Adrenal gland (tissue), 5 donors: ENCODE results near the gene ZNF792.

Experiments
- POLR2A ChIP-seq, 2 donors: fragments of 450-650 bp; IDR thresholded peaks; one replicate each; pipeline ENCODE4 v1.6.1; 2017; ENCODE audit warnings: antibody characterized with exemption in 2 of 2, mild to moderate bottlenecking in 2 of 2, moderate library complexity in 1 of 2
- TF ChIP-seq, protein P1 (sequence below), 6 experiments: fragments of 450-650 bp in 4 of 6; fragments of 200-600 bp in 2 of 6; sonication (generic) in 1 of 6; IDR thresholded peaks; 1 replicate in 5 of 6; 2 replicates in 1 of 6; pipeline versions ENCODE4 v1.5.1 to v1.8.0; 2016 to 2021; ENCODE audit warnings: antibody characterized with exemption in 6 of 6, mild to moderate bottlenecking in 2 of 6, moderate library complexity in 1 of 6
- donor health status: DM: no; HTN: no; CAD: no.

DNA sequence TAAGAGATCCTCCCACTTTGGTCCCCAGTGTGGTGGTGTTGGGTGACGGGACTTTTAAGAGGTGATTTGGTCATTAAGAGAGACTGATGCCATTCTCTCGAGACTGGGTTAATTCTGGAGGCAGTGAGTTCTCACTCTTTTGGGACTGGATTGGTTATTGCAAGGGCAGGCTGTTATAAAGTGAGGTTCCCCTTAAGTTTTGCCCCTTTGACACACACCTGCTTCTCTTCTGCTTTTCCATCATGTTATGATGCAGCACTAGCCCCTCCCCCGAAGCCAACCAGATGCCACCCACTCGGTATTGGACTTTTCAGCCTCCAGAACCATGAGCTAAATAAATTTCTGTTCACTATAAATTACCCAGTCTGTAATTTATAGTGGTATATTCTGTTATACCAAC lies 19.8 kb upstream of the ZNF792 start:
- TF ChIP-seq, protein P1, sequence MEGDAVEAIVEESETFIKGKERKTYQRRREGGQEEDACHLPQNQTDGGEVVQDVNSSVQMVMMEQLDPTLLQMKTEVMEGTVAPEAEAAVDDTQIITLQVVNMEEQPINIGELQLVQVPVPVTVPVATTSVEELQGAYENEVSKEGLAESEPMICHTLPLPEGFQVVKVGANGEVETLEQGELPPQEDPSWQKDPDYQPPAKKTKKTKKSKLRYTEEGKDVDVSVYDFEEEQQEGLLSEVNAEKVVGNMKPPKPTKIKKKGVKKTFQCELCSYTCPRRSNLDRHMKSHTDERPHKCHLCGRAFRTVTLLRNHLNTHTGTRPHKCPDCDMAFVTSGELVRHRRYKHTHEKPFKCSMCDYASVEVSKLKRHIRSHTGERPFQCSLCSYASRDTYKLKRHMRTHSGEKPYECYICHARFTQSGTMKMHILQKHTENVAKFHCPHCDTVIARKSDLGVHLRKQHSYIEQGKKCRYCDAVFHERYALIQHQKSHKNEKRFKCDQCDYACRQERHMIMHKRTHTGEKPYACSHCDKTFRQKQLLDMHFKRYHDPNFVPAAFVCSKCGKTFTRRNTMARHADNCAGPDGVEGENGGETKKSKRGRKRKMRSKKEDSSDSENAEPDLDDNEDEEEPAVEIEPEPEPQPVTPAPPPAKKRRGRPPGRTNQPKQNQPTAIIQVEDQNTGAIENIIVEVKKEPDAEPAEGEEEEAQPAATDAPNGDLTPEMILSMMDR (IDR thresholded peaks at IDR 0.05), result no peak
- no peak for TF ChIP-seq POLR2A (IDR thresholded peaks at IDR 0.05)
